ENCODE data around the gene NDUFAF7.

NDUFAF7 gene

GRCh38 chr2:37268111-37268510, 36.7 kb downstream of the NDUFAF7 start:
- no peak overlapping the region for H3K27ac Mint-ChIP-seq
- no peak for TF ChIP-seq CTCF (IDR thresholded peaks at IDR 0.05)
- H3K27me3 Mint-ChIP-seq (ENCODE audit: low read depth, poor library complexity) = no peaks in the 10 kb centered on the region
- no peaks in the 10 kb centered on the region for H3K9me3 Mint-ChIP-seq
- H3K36me3 Mint-ChIP-seq (ENCODE audit: low read depth) = peaks cover 66% of the 10 kb centered on the region
- DNase-seq = no peak
- no peak overlapping the region for H3K4me3 Mint-ChIP-seq
- peaks cover 2% of the 10 kb centered on the region for H3K4me1 Mint-ChIP-seq

GRCh38 chr2:37271376-37272067, 40.1 kb downstream of the NDUFAF7 start:
- TF ChIP-seq CTCF (IDR thresholded peaks at IDR 0.05) = no peak
- Mint-ChIP-seq H3K27me3 (ENCODE audit: low read depth, poor library complexity) (no peaks in the 10 kb centered on the region), H3K4me3 (no peak overlapping the region), H3K9me3 (no peaks in the 10 kb centered on the region), H3K27ac (peak overlapping the region; percentile 24), H3K36me3 (ENCODE audit: low read depth) (peaks cover 69% of the 10 kb centered on the region), H3K4me1 (peaks cover 7% of the 10 kb centered on the region)
- DNase-seq = no peak

DNA sequence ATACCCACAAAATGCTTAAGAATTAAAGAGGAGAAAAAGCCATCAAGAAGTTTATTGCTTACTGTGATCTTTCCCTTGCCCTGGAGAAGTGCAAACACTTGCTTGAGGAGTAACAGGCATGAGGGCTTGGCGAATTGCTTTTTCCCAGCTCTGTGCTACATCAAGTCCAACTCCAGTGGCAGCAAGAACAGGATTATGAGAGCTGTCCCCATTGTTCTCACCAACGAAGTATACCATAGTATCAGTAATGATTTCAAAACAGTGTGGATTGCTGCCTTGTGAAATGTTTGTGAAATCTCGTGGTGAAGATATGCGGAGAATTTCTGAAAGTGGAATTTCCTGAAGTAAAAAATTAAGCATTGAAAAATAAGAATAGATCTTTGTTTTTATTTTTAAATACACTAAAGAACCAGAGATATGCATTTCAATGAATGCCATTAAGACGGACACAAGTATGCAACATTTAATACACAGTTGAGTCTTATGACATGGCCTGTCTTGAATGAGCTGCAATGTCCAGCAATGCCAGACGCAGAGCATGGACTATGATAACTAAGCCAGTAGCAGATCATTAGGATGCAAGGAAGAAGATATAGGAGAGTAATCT, 43.0 kb downstream of the NDUFAF7 start:
- peaks cover 7% of the 10 kb centered on the region for H3K4me1 Mint-ChIP-seq
- no peak overlapping the region for H3K27ac Mint-ChIP-seq
- H3K4me3 Mint-ChIP-seq = no peak overlapping the region
- DNase-seq = no peak
- TF ChIP-seq CTCF (IDR thresholded peaks at IDR 0.05) = no peak
- H3K36me3 Mint-ChIP-seq (ENCODE audit: low read depth) = peaks cover 56% of the 10 kb centered on the region
- no peaks in the 10 kb centered on the region for H3K27me3 Mint-ChIP-seq (ENCODE audit: low read depth, poor library complexity)
- no peaks in the 10 kb centered on the region for H3K9me3 Mint-ChIP-seq

DNA sequence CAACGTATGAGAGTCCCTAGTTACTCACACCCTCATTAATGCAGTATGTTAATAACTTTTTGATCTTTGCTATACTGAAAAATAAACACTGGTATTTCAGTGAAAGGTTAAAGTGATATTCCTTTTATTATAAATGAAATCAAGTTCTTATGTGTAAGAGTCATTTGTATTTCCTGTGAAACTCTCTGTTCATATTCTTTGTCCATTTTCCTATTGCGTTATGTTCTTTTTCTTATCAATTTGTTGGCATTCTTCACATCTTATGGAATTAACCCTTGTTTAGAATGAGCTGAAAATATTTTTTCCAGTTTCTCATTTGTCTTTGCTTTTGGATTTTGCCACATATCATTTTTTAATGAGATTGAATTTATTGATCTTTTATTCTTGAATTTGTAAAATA, 44.8 kb downstream of the NDUFAF7 start:
- Mint-ChIP-seq H3K36me3 (ENCODE audit: low read depth) (peaks cover 62% of the 10 kb centered on the region), H3K27me3 (ENCODE audit: low read depth, poor library complexity) (no peaks in the 10 kb centered on the region), H3K27ac (no peak overlapping the region), H3K9me3 (no peaks in the 10 kb centered on the region), H3K4me3 (no peak overlapping the region), H3K4me1 (peaks cover 7% of the 10 kb centered on the region)
- no peak for TF ChIP-seq CTCF (IDR thresholded peaks at IDR 0.05)
- DNase-seq = no peak

- Mint-ChIP-seq H3K4me3 (no peak overlapping the region), H3K27me3 (ENCODE audit: low read depth, poor library complexity) (no peaks in the 10 kb centered on the region), H3K9me3 (no peaks in the 10 kb centered on the region), H3K4me1 (no peaks in the 10 kb centered on the region), H3K36me3 (ENCODE audit: low read depth) (peaks cover 63% of the 10 kb centered on the region), H3K27ac (no peak overlapping the region)
- no peak for DNase-seq
- TF ChIP-seq CTCF (IDR thresholded peaks at IDR 0.05) = no peak
These were observed 50.5 kb downstream of the NDUFAF7 start for GRCh38 chr2:37281916-37282315.

GRCh38 chr2:37282746-37283145, 51.3 kb downstream of the NDUFAF7 start:
- no peak for TF ChIP-seq CTCF (IDR thresholded peaks at IDR 0.05)

More at GRCh38 chr2:37282746-37283145, 51.3 kb downstream of the NDUFAF7 start:
- H3K27ac Mint-ChIP-seq = no peak overlapping the region
- no peak overlapping the region for H3K4me3 Mint-ChIP-seq
- no peaks in the 10 kb centered on the region for H3K9me3 Mint-ChIP-seq
- H3K27me3 Mint-ChIP-seq (ENCODE audit: low read depth, poor library complexity) = no peaks in the 10 kb centered on the region
- no peaks in the 10 kb centered on the region for H3K4me1 Mint-ChIP-seq
- peaks cover 63% of the 10 kb centered on the region for H3K36me3 Mint-ChIP-seq (ENCODE audit: low read depth)
- no peak for DNase-seq

Measured in nephron progenitor cell (in vitro differentiated cells).